ENCODE data around the gene ATP11B.

- TF ChIP-seq, protein P1, sequence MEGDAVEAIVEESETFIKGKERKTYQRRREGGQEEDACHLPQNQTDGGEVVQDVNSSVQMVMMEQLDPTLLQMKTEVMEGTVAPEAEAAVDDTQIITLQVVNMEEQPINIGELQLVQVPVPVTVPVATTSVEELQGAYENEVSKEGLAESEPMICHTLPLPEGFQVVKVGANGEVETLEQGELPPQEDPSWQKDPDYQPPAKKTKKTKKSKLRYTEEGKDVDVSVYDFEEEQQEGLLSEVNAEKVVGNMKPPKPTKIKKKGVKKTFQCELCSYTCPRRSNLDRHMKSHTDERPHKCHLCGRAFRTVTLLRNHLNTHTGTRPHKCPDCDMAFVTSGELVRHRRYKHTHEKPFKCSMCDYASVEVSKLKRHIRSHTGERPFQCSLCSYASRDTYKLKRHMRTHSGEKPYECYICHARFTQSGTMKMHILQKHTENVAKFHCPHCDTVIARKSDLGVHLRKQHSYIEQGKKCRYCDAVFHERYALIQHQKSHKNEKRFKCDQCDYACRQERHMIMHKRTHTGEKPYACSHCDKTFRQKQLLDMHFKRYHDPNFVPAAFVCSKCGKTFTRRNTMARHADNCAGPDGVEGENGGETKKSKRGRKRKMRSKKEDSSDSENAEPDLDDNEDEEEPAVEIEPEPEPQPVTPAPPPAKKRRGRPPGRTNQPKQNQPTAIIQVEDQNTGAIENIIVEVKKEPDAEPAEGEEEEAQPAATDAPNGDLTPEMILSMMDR (IDR thresholded peaks at IDR 0.05): no peak
- no peak for TF ChIP-seq POLR2A (IDR thresholded peaks at IDR 0.05)
These were observed 110.9 kb downstream of the ATP11B start for GRCh38 chr3:182904164-182904563.

All from body of pancreas (tissue), 4 donors.